Mononuclear cell (primary cell): Measurements from ENCODE around the gene OR7C1. TPM values are rescaled to one million over a fixed set of nuclear protein-coding genes. Genes with fewer than 3 reads are reported as not detected.
"Not testable (repeated sequence)": the region's sequence is repeated elsewhere in the genome, so short reads cannot be mapped to it uniquely, and the experiment has no call there.

Experiments used
- H3K27me3 ChIP-seq: 2 replicates; pipeline ENCODE4 v1.6.0; 2011; ENCODE audit warnings: low read length, control low read depth; ENCODE audit not compliant: insufficient read depth
- H3K4me1 ChIP-seq: 2 replicates; pipeline ENCODE4 v1.5.1; 2011; ENCODE audit warnings: mild to moderate bottlenecking, low read length, control low read depth; ENCODE audit not compliant: insufficient read depth
- H3K4me3 ChIP-seq: 2 replicates; pipeline ENCODE4 v1.5.1; 2011; ENCODE audit warnings: mild to moderate bottlenecking, low read length, moderate library complexity
- H3K9me3 ChIP-seq: 2 replicates; pipeline ENCODE4 v1.5.1; 2011; ENCODE audit warnings: low read depth, mild to moderate bottlenecking, control low read depth, low read length
- total RNA-seq: library from RNA; depleted of rRNA; stranded (reverse); fragments of >200 nt; gene quantifications from one replicate; pipeline ENCODE4 v1.2.3, GENCODE V29; 2012

The OR7C1 gene
- total RNA-seq, 1 donor, result not detected

GRCh38 chr19:14777645-14778044 lies 57.3 kb downstream of the OR7C1 start:
- peaks cover 31% of the 10 kb centered on the region for H3K4me1 ChIP-seq
- H3K9me3 ChIP-seq, H3K4me3 ChIP-seq, H3K27me3 ChIP-seq: not testable (repeated sequence)

- peak overlapping the region; percentile 66 for H3K4me3 ChIP-seq
Measured at GRCh38 chr19:14775869-14776586, 59.0 kb downstream of the OR7C1 start.

DNA sequence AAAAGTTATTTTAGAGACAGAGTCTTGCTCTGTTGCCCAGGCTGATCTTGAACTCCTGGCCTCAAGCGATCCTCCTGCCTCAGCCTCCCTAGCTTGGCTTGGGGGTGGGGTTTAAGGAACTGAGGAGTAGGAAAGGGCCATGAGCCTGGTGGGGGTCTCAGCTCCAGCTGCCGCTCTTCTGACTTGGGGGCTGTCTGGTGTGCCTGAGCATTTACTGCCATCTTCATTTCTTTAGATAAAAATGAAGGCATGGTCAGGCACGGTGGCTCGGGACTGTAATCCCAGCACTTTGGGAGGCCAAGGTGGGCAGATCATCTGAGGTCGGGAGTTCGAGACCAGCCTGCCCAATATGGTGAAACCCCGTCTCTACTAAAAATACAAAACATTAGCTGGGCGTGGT lies 59.7 kb downstream of the OR7C1 start:
- Histone ChIP-seq H3K4me1 (peaks cover 26% of the 10 kb centered on the region), H3K4me3 (peak overlapping the region; percentile 66)
- H3K27me3 ChIP-seq, H3K9me3 ChIP-seq: not testable (repeated sequence)

More at GRCh38 chr19:14775869-14776586, 59.0 kb downstream of the OR7C1 start:
- H3K9me3 ChIP-seq, result no peaks in the 10 kb centered on the region
- H3K4me1 ChIP-seq, result peaks cover 26% of the 10 kb centered on the region
- no peaks in the 10 kb centered on the region for H3K27me3 ChIP-seq

- Histone ChIP-seq H3K4me1 (peaks cover 26% of the 10 kb centered on the region), H3K27me3 (no peaks in the 10 kb centered on the region), H3K9me3 (no peaks in the 10 kb centered on the region), H3K4me3 (no peak overlapping the region)
Measured at GRCh38 chr19:14774373-14774772, 60.6 kb downstream of the OR7C1 start.

DNA sequence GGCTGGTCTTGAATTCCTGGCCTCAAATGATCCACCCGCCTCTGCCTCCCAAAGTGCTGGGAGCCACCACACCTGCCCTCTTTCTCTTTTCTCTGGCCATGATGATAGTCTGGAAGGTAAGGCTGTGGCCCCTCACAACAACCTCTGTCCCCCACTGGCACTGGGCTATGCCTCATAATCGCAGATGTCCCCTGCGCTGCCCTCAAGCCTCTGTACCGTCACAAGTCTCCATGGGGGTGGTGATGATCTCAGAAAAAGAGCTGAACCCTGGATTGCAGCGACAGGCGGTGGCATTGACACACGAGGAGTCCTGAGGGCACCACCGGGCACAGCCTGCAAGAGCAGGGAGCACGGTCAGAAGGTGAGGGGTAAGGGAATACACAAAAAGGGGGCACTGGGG lies 61.3 kb downstream of the OR7C1 start:
- H3K4me3 ChIP-seq, H3K27me3 ChIP-seq, H3K9me3 ChIP-seq: not testable (repeated sequence)
- peaks cover 21% of the 10 kb centered on the region for H3K4me1 ChIP-seq

DNA sequence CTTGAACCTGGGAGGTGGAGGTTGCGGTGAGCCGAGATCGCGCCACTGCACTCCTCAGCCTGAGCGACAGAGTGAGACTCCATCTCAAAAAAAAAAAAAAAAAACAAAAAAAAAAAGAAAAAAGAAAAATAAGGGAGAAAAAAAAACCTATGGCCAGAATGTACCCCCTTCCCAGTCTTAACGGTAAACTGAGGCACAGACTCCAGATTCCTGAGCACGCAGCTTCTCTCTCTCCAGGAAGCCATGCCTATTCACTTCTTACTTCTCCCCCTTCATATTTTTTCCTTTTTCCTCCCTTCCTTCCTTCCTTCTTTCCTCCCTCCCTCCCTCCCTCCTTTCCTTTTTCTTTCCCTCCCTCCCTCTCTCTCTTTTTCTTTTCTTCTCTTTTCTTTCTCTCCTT lies 62.0 kb downstream of the OR7C1 start:
- Histone ChIP-seq H3K27me3 (no peaks in the 10 kb centered on the region), H3K4me3 (no peak overlapping the region), H3K9me3 (no peaks in the 10 kb centered on the region), H3K4me1 (peaks cover 21% of the 10 kb centered on the region)

DNA sequence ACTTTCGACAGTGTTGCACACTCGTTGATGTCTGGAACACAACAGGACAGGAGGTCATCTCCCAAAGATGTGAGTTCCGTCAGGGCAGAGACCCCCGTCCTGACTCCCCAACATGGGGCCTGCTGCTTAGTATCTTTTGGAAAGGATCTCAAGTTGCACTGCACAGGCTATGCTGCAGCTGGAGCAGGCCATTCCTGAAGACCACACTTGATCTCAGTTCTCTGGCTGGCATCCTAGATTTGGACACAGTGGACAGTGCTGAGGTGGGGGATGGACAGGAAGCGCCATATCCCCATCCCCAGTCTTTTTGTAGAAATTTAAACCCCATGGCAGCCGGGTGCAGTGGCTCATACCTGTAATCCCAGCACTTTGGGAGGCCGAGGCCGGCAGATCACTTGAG lies 62.5 kb downstream of the OR7C1 start:
- H3K4me3 ChIP-seq, result no peak overlapping the region
- H3K4me1 ChIP-seq, result peaks cover 21% of the 10 kb centered on the region
- no peaks in the 10 kb centered on the region for H3K27me3 ChIP-seq
- no peaks in the 10 kb centered on the region for H3K9me3 ChIP-seq

GRCh38 chr19:14770944-14771839 lies 63.8 kb downstream of the OR7C1 start:
- H3K27me3 ChIP-seq, result no peaks in the 10 kb centered on the region
- H3K4me1 ChIP-seq, result peaks cover 13% of the 10 kb centered on the region
- no peaks in the 10 kb centered on the region for H3K9me3 ChIP-seq
- no peak overlapping the region for H3K4me3 ChIP-seq

DNA sequence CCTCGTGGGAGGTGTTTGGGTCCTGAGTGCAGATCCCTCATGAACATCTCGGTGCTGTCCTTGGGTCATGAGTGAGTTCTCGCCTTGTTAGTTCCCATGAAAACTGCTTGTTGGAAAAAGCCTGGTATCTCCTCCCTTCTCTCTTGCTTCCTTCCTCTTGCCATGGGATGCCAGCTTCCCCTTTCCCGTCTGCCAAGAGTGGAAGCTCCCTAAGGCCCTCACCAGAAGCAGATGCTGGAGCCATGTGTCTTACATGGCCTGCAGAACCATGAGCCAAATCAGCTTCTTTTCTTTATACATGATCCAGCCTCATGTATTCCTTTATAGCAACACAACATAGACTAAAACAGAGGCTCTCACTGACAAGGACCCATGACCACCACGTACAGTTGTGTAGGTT lies 64.8 kb downstream of the OR7C1 start:
- Histone ChIP-seq H3K4me1 (peaks cover 2% of the 10 kb centered on the region), H3K9me3 (no peaks in the 10 kb centered on the region), H3K27me3 (no peaks in the 10 kb centered on the region), H3K4me3 (no peak overlapping the region)

DNA sequence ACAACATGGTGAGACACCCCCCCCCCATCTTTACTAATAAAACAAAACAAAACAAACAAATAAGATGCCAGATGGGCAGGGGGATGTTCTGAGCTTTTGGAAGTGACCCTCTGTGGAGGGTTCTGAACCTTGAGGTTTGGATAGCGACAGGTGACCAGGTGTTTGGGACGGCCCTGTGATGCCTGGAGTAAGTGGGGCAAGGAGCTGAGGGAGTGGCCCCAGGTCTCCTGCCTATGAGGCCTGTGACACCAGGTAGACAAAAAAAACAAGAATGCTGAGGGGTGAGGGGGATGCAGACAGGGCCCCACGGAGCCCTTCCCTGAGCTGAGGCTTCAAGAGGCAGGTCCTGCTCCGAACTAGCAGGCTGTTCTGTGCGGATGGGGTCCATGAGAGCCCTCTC lies 65.8 kb downstream of the OR7C1 start:
- Histone ChIP-seq H3K4me3 (no peak overlapping the region), H3K27me3 (no peaks in the 10 kb centered on the region), H3K9me3 (no peaks in the 10 kb centered on the region), H3K4me1 (no peaks in the 10 kb centered on the region)

GRCh38 chr19:14768001-14768400 lies 67.0 kb downstream of the OR7C1 start:
- Histone ChIP-seq H3K4me1 (no peaks in the 10 kb centered on the region), H3K9me3 (no peaks in the 10 kb centered on the region), H3K27me3 (no peaks in the 10 kb centered on the region), H3K4me3 (no peak overlapping the region)

GRCh38 chr19:14767466-14767971 lies 67.5 kb downstream of the OR7C1 start:
- H3K4me1 ChIP-seq, result no peaks in the 10 kb centered on the region
- no peak overlapping the region for H3K4me3 ChIP-seq
- no peaks in the 10 kb centered on the region for H3K9me3 ChIP-seq
- no peaks in the 10 kb centered on the region for H3K27me3 ChIP-seq

DNA sequence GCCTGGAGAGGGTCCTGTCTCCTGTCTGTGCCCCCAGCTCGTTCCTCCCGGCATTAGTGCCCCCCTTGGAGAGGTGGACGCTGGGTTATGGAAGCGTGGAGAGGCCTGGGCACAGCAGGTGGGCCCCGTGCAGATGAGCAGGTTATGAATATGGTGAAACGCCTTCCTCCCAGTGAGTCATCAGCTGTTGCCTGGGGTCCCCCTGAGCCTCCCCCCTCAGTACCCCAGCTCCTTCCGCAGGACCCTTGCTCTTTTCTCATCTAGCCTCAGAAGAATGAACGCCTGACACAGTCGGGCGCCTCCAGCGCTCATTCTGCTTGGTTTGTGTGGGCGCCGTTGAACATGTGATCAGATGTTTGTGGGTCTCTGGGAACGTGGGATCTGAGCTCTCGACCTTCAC lies 69.1 kb downstream of the OR7C1 start:
- not testable (repeated sequence) for H3K4me1 ChIP-seq, H3K27me3 ChIP-seq, H3K4me3 ChIP-seq, H3K9me3 ChIP-seq

DNA sequence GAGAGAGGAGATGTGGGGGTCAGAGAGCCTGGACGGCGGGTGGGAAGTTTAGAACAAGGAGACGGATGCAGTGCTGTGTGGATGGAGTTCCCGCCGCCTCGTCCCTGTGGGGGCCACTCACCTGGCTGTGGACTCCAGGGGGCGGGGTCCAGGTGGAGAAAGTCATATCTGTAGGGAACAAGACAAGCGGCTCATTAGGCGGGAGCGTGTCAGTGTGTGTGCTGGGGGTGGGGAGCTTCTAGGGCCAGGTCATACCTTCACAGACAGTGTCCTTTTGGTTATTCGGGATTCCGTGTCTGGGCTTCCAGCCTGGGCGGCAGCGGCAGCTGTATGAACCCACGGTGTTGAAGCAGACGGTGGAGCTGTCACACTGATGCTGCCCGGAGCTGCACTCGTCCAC lies 69.6 kb downstream of the OR7C1 start:
- H3K9me3 ChIP-seq, H3K4me3 ChIP-seq, H3K4me1 ChIP-seq, H3K27me3 ChIP-seq: not testable (repeated sequence)

- H3K27me3 ChIP-seq, result no peaks in the 10 kb centered on the region
- H3K4me1 ChIP-seq, result no peaks in the 10 kb centered on the region
- no peaks in the 10 kb centered on the region for H3K9me3 ChIP-seq
- no peak overlapping the region for H3K4me3 ChIP-seq
Measured at GRCh38 chr19:14764401-14764800, 70.6 kb downstream of the OR7C1 start.
